Smooth muscle cell (in vitro differentiated cells): Measurements from ENCODE around the gene HOXA10. TPM values are rescaled to one million over a fixed set of nuclear protein-coding genes. Genes with fewer than 3 reads are reported as not detected.

ENCODE experiments used
- DNase-seq: peaks from one replicate; lab custom pipeline; 2025; ENCODE audit not compliant: unreplicated experiment; lab: John Stamatoyannopoulos, UW
- H2AFZ ChIP-seq: fragments of 200-600 bp; sonication (generic); 2 replicates; pipeline ENCODE4 v1.6.0; 2016; ENCODE audit warnings: antibody characterized with exemption, low read depth, mild to moderate bottlenecking
- H3F3A ChIP-seq: fragments of 200-600 bp; sonication (generic); 2 replicates; pipeline ENCODE4 v1.6.0; 2017; ENCODE audit warnings: antibody characterized with exemption, low read depth
- H3K27ac ChIP-seq: fragments of 200-600 bp; sonication (generic); 2 replicates; pipeline ENCODE4 v1.5.1; 2016; ENCODE audit warnings: low read depth, mild to moderate bottlenecking
- H3K27me3 ChIP-seq: fragments of 200-600 bp; sonication (generic); 2 replicates; pipeline ENCODE4 v1.6.1; 2016; ENCODE audit warnings: low read depth, mild to moderate bottlenecking
- H3K36me3 ChIP-seq: fragments of 200-600 bp; sonication (generic); 2 replicates; pipeline ENCODE4 v1.5.1; 2016; ENCODE audit warnings: low read depth
- H3K4me1 ChIP-seq: fragments of 200-600 bp; sonication (generic); 2 replicates; pipeline ENCODE4 v1.5.1; 2016; ENCODE audit warnings: low read depth
- H3K4me2 ChIP-seq: fragments of 200-600 bp; sonication (generic); 2 replicates; pipeline ENCODE4 v1.6.0; 2016; ENCODE audit warnings: mild to moderate bottlenecking
- H3K4me3 ChIP-seq: fragments of 200-600 bp; sonication (generic); 2 replicates; pipeline ENCODE4 v1.5.1; 2016; ENCODE audit warnings: mild to moderate bottlenecking
- H3K79me2 ChIP-seq: fragments of 200-600 bp; sonication (generic); 2 replicates; pipeline ENCODE4 v1.6.0; 2016; ENCODE audit warnings: low read depth, mild to moderate bottlenecking
- H3K9ac ChIP-seq: fragments of 200-600 bp; sonication (generic); 2 replicates; pipeline ENCODE4 v1.6.0; 2016; ENCODE audit warnings: low read depth
- H3K9me3 ChIP-seq: fragments of 200-600 bp; sonication (generic); replicated peaks from 2 replicates; pipeline ENCODE4 v1.5.1; 2016; ENCODE audit warnings: low read depth
- H4K20me1 ChIP-seq: fragments of 200-600 bp; sonication (generic); 2 replicates; pipeline ENCODE4 v1.6.0; 2016; ENCODE audit warnings: low read depth
- CTCF ChIP-seq: fragments of 200-600 bp; sonication (generic); IDR thresholded peaks from 2 replicates; pipeline ENCODE4 v1.5.1; 2017; ENCODE audit warnings: borderline replicate concordance, mild to moderate bottlenecking, antibody characterized with exemption; ENCODE audit not compliant: insufficient read depth, poor library complexity, severe bottlenecking
- WGBS: methylation state at CpG from one replicate; pipeline ENCODE4 v1.1.7; 2016; ENCODE audit warnings: low lambda C conversion rate; 5-methylcytosine and 5-hydroxymethylcytosine counted together
- polyA plus RNA-seq: library from polyadenylated mRNA; unstranded; fragments of >200 nt; fragmentation: Nextera tagmentation; extraction: Ambion mirVana; gene quantifications from 2 replicates; pipeline ENCODE4 v1.2.1, GENCODE V29; 2016
- total RNA-seq: library from RNA; depleted of rRNA; stranded (reverse); fragments of >200 nt; gene quantifications from 2 replicates; pipeline ENCODE4 v1.2.3, GENCODE V29; 2014

Gene HOXA10
- total and polyA plus RNA-seq, 2 experiments from 2014 or later: 37.6 to 53.6 TPM

GRCh38 chr7:27213433-27214238 is 39.5 kb upstream of the HOXA10 start:
- WGBS: 58% methylated on average over 37 of the region's 50 CpGs
- no peak overlapping the region for H3K9ac ChIP-seq
- no peaks in the 10 kb centered on the region for H3K9me3 ChIP-seq
- no peaks in the 10 kb centered on the region for H3K79me2 ChIP-seq
- H3K4me3 ChIP-seq: no peak overlapping the region
- DNase-seq: no peak
- no peaks in the 10 kb centered on the region for H3K36me3 ChIP-seq
- H4K20me1 ChIP-seq: no peaks in the 10 kb centered on the region
- peaks cover 15% of the 10 kb centered on the region for H3K4me1 ChIP-seq
- H3F3A ChIP-seq: peaks cover 4% of the 10 kb centered on the region
- H2AFZ ChIP-seq: peak overlapping the region; percentile 96
- H3K27me3 ChIP-seq: peaks cover 10% of the 10 kb centered on the region
- no peak for TF ChIP-seq CTCF
- peak overlapping the region; percentile 79 for H3K4me2 ChIP-seq
- no peak overlapping the region for H3K27ac ChIP-seq

- Histone ChIP-seq H3K4me1 (peaks cover 20% of the 10 kb centered on the region), H3K27ac (no peak overlapping the region), H4K20me1 (no peaks in the 10 kb centered on the region), H3K4me3 (peak overlapping the region; percentile 6), H3F3A (peaks cover 4% of the 10 kb centered on the region), H3K36me3 (no peaks in the 10 kb centered on the region), H2AFZ (peak overlapping the region; percentile 96), H3K79me2 (no peaks in the 10 kb centered on the region), H3K27me3 (peaks cover 10% of the 10 kb centered on the region), H3K4me2 (peak overlapping the region; percentile 79), H3K9ac (no peak overlapping the region), H3K9me3 (no peaks in the 10 kb centered on the region)
- peak; percentile 5 for TF ChIP-seq CTCF
- DNase-seq: no peak
- 32% methylated on average over 46 of the region's 52 CpGs for WGBS
Observed at GRCh38 chr7:27212497-27213432, 38.6 kb upstream of the HOXA10 start.

GRCh38 chr7:27211764-27212204 is 37.7 kb upstream of the HOXA10 start:
- 77% methylated on average over 3 of the region's 3 CpGs for WGBS
- DNase-seq: no peak
- no peak overlapping the region for H3K27ac ChIP-seq
- H3K9me3 ChIP-seq: no peaks in the 10 kb centered on the region
- H3K4me2 ChIP-seq: no peak overlapping the region
- H2AFZ ChIP-seq: no peak overlapping the region
- no peaks in the 10 kb centered on the region for H3K36me3 ChIP-seq
- peaks cover 16% of the 10 kb centered on the region for H3K27me3 ChIP-seq
- H3F3A ChIP-seq: peaks cover 4% of the 10 kb centered on the region
- H3K9ac ChIP-seq: no peak overlapping the region
- peaks cover 23% of the 10 kb centered on the region for H3K4me1 ChIP-seq
- TF ChIP-seq CTCF: no peak
- H3K79me2 ChIP-seq: peaks cover 5% of the 10 kb centered on the region
- H3K4me3 ChIP-seq: no peak overlapping the region
- H4K20me1 ChIP-seq: no peaks in the 10 kb centered on the region
